NK-92 treated with Interleukin-12 subunit alpha and Interleukin-12 subunit beta, amount 100 ng/mL, for 24 hours (cell line): ENCODE measurements around the gene HOXA6.

ENCODE experiments used
- DNase-seq: peaks from one replicate; lab custom pipeline; 2025; lab: John Stamatoyannopoulos, UW

Gene HOXA6

GRCh38 chr7:27161214-27161720 lies 13.7 kb upstream of the HOXA6 start:
- DNase-seq: no peak

- peak; percentile 73 for DNase-seq
These were observed 13.1 kb upstream of the HOXA6 start for GRCh38 chr7:27160546-27161213.

DNA sequence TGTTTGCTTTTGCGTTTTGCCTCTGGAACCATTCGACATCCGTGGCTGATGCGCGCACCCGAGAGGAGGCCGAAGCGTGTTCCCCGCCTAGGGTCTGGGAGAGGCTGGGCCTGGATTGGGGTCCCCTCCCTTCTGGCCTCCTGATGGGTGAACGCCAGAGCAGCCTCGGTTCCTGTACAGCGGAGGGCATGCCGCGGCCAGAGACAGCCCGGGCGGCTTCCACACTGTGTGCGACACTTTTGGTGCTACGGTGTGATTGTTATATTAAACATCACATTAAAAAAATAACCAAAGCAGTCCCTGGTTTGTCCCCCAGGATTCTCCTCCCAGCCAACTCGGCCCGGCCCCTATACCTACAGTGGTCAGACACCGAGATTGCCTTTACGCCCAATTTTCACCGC lies 12.6 kb upstream of the HOXA6 start:
- no peak for DNase-seq

- no peak for DNase-seq
These were observed 11.9 kb upstream of the HOXA6 start for GRCh38 chr7:27159266-27160144.

DNA sequence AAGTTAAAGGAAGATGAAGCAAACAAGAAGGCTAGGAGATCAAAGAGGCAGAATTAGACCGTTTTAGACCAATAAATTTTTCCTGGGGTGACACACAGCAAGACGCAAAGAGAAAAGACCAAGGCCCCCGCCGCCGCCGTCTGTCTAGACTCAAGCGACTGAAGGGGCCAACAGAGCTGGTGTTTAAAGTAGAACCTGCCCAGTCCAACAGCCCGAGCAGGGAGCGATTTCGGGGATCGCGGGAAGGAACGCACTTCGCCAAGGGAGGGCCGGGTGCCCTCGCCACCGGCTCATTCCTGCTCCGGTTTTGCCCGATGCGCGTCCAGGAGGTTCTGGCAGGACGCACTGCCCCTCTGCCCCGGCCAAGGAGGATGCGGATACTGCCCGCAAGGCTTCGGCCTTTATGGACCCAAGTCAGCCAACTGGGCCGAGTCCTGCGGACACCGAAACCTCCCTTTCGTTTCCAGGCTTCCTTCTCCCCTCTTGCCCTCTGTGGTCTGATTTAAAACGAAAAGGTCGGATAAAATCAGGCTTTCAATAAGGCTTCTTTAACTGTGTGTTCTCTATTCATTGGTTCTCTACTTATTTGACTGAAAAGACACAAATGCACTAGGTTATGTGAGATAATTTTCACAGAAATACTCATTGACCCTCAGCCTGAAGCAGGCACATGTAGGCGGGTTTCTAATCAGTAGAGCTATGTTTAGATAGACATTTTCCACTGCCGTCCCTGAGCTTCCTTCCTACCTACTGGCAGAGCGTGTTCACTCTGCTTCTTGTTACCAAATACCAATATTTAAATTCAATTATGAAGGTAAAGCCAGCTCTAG lies 11.1 kb upstream of the HOXA6 start:
- no peak for DNase-seq

GRCh38 chr7:27157702-27158431 lies 10.3 kb upstream of the HOXA6 start:
- no peak for DNase-seq

DNA sequence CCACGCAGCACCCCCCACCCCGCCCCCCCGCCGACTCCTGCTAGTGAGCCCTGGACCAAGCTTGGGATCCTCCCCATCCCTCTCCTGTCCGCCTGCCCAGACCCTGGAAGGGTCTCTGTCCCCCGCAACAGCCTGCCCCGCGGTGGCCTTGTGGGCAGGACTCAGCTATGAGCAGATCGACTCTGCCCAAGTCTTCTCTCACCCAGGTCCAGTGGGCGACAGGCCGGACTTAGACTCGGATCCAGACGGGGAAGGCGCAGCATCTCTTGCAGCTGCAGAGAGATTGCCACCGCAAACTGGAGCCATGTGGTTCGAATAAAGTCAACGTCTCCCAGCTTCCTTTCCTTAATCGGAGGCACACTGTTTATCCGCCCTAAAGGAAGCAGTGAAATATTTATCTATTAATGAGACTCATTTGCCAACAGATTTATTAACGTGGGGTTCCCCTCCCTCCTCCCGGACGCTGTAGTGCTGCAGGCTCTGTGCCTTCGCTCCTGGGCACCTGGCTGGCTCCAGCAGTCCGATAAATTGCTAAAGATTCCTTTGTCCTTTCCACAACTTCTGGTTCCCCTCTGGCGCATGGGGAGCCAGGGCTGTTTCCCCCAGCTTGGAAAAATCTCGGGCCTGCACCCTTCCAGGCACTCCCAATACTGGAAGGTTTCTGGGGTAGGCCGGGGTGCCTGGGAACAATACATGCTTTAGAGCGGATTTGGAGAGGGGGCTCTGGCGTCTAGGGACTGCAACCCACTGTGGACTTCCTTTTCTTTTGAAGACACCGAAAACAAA lies 9.5 kb upstream of the HOXA6 start:
- DNase-seq: no peak

DNA sequence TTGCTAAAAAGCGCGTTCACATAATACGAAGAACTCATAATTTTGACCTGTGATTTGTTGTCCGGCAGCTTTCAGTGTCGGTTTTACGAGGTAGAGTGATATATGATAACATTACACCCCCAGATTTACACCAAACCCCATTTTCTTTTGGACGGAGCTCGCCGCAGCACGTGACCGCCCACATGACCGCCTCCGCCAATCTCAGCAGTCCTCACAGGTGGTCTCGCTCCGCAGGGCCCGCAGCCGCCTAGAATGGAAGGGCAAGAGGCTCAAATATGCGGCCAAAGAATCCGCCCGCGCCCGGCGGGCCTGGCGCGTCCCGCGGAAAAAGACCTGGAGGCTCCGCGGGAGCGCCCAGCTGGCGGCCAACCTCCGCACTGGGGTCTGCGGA lies 8.9 kb upstream of the HOXA6 start, which contains the start of gene HOXA7:
Gene HOXA7, minus strand, starts transcription at position 168 of the 391 bp plus-strand sequence. Its CDS starts 130 bp downstream, at position 38.
- DNase-seq: peak; percentile 65

DNA sequence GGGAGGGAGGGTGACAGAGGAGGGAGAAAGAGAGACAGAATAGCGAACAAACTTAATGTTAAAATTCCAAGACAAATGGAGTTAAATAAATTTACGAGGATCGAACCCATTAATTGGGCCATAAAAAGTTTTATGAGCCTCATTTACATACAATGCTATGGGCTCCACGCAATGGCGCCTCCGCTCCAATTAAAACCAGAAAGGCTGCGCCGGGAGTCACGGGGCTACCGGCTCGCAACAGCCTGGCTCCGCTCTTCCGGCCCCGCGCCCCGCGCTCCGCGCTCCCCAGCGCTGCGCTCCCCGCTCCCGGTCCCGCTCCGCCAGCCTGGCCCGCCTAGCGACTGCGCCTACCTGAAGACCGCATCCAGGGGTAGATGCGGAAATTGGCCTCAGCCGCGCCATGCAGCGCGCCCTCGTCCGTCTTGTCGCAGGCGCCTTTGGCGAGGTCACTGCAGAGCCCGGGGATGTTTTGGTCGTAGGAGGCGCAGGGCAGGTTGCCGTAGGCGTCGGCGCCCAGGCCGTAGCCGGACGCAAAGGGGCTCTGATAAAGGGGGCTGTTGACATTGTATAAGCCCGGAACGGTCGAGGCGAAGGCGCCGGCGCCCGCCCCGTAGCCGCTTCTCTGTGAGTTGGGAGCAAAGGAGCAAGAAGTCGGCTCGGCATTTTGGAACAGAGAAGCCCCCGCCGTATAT lies 8.4 kb upstream of the HOXA6 start:
- peak; percentile 47 for DNase-seq

GRCh38 chr7:27154901-27155815 lies 7.6 kb upstream of the HOXA6 start:
- no peak for DNase-seq

GRCh38 chr7:27154369-27154768 lies 6.8 kb upstream of the HOXA6 start:
- no peak for DNase-seq

- DNase-seq: no peak
These were observed 6.0 kb upstream of the HOXA6 start for GRCh38 chr7:27153526-27153925.

- DNase-seq: no peak
These were observed 5.4 kb upstream of the HOXA6 start for GRCh38 chr7:27152816-27153442.

GRCh38 chr7:27151931-27152815 lies 4.6 kb upstream of the HOXA6 start, which contains the start of gene HOXA3:
TSS of gene HOXA3 (minus strand) at chr7:27152583. CDS start at chr7:27110640, 41,943 bp downstream.
- DNase-seq: no peak

DNA sequence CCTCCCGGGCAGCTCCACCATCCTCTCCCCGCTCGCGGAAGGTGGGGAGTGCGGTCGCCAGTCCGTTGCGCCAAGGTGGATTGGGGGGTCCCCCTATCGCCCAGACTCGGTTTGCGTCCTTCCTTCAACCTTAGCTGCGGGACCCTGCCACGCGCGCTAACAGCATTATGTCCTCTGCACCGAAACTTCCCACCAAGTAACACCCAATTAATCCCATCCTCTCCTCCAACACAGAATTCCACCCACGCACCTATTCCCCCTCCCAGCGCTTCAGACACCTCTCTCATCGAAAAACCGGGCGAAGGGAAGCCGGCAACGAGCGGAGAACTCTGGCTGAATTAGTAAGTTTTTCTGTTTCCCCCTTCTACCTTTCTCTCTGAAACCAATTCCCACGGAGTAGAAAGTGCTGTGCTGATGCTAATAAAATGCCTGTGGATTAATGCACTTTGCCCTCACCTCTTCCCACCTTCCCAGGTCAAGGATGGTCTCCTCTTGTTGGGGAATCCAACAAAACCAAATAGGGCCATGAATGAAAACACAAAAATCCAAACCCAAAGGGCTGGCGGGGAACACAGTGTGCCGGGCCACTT lies 3.9 kb upstream of the HOXA6 start:
- DNase-seq: peak; percentile 41

GRCh38 chr7:27150568-27151340 lies 3.2 kb upstream of the HOXA6 start:
- DNase-seq: peak; percentile 58
